Type B pancreatic cell (in vitro differentiated cells): Measurements from ENCODE around the gene TEDC1. TPM values are rescaled to one million over a fixed set of nuclear protein-coding genes. Genes with fewer than 3 reads are reported as not detected.

ENCODE experiments used
- DNase-seq: peaks from one replicate; pipeline ENCODE4 v3.0.0; 2021; ENCODE audit warnings: mixed read lengths; ENCODE audit not compliant: unreplicated experiment; ENCODE audit errors: extremely low spot score
- H3K27ac Mint-ChIP-seq: 2 replicates; pipeline ENCODE4 v1.8.0; 2021; ENCODE audit warnings: mild to moderate bottlenecking, mixed read lengths
- H3K27me3 Mint-ChIP-seq: 2 replicates; pipeline ENCODE4 v1.8.0; 2021; ENCODE audit warnings: mixed read lengths
- H3K36me3 Mint-ChIP-seq: 2 replicates; pipeline ENCODE4 v1.8.0; 2021; ENCODE audit warnings: mixed read lengths
- H3K4me1 Mint-ChIP-seq: one replicate; pipeline ENCODE4 v1.8.0; 2021; ENCODE audit warnings: mixed read lengths; ENCODE audit not compliant: unreplicated experiment
- H3K4me3 Mint-ChIP-seq: 2 replicates; pipeline ENCODE4 v1.8.0; 2021; ENCODE audit warnings: mild to moderate bottlenecking, mixed read lengths
- H3K9me3 Mint-ChIP-seq: 2 replicates; pipeline ENCODE4 v1.8.0; 2021; ENCODE audit warnings: mixed read lengths
- total RNA-seq: library from RNA; stranded (reverse); gene quantifications from 2 replicates; pipeline ENCODE4 v1.2.1, GENCODE V29; 2021; ENCODE audit warnings: low replicate concordance
- TF ChIP-seq, protein P1 (sequence below): fragments of 200-600 bp; sonication (generic); conservative IDR thresholded peaks from 2 replicates; pipeline ENCODE4 v1.5.0; 2021; ENCODE audit warnings: antibody characterized with exemption, mild to moderate bottlenecking

TEDC1 gene
- total RNA-seq, 1 donor from 2014 or later = 22.1 TPM

DNA sequence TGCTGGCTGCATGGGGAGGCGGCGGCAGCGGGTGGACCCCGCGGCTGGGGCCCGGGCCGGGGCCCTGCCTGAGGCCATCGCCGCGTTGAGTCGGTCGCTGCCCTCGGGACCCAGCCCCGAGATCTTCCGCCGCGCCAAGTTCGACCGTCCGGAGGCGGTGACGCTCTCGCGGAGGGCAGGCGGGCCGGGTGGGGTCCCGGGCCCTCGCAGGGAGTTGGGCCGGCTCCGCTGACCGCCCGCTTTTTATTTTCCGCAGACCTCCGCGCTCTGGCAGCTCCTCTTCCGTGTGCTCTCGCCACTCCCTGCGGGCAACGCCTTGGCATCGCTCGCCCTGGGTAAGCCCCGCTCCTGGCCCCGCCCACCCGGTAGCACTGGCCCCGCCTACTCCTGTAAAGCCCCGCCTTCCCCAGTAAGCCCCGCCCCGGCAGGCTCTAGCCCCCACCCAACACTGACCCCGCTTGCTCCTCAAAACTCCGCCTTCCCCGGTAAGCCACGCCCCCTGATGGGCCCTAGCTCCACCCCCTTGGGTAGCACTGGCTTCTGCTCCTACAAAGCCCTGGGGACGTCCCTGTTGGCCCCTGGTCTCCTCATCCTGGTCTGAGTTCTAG is 424 bp downstream of the TEDC1 start:
- Mint-ChIP-seq H3K36me3 (no peaks in the 10 kb centered on the region), H3K4me3 (peak overlapping the region; percentile 89), H3K9me3 (no peaks in the 10 kb centered on the region), H3K27ac (peak overlapping the region; percentile 93), H3K4me1 (peaks cover 5% of the 10 kb centered on the region), H3K27me3 (peaks cover 7% of the 10 kb centered on the region)
- TF ChIP-seq, protein P1, sequence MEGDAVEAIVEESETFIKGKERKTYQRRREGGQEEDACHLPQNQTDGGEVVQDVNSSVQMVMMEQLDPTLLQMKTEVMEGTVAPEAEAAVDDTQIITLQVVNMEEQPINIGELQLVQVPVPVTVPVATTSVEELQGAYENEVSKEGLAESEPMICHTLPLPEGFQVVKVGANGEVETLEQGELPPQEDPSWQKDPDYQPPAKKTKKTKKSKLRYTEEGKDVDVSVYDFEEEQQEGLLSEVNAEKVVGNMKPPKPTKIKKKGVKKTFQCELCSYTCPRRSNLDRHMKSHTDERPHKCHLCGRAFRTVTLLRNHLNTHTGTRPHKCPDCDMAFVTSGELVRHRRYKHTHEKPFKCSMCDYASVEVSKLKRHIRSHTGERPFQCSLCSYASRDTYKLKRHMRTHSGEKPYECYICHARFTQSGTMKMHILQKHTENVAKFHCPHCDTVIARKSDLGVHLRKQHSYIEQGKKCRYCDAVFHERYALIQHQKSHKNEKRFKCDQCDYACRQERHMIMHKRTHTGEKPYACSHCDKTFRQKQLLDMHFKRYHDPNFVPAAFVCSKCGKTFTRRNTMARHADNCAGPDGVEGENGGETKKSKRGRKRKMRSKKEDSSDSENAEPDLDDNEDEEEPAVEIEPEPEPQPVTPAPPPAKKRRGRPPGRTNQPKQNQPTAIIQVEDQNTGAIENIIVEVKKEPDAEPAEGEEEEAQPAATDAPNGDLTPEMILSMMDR = no peak
- DNase-seq = no peak

DNA sequence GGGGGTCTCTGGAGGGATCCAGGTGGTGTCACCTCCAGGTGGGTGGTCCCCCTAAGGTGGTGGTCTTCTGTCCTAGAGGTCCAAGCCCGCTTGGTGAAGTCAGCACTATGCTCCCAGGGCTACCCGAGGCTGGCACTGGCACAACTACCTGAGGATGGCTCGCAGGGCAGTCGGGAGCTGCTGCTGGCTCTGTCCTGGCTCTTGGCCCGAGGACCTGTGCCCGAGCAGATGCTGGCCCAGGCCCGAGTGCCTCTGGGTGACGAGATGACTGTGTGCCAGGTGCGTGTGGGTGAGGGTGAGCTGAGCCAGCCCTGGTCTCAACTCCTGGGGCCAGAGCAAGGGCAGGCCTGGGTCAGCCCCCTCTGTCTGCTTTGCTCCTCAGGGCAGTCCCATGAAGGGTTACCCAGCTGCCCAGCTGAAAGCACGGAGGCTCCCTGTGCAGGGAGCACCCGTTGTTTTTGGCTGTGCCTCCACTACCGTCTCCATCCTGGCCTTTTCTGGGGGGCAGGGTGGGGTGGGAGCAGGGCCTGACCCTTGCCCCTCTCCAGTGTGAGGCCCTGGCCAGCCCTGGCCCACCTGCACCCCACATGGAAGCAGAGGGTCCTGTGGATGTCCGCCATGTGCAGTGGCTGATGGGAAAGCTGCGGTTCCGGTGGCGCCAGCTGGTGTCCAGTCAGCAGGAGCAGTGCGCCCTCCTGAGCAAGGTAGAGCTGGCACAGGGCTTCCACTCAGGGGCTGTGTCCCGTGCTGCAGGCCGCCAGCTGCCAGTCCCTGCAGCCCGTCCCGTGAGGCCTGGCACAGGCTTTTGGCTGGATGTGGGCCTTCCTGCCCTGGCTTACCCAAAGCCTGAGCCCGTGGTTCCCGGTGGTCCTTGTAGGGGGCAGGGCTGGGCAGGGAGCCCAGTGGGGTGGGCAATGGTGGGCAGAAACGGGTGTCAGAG is 1.3 kb downstream of the TEDC1 start:
- no peaks in the 10 kb centered on the region for H3K9me3 Mint-ChIP-seq
- DNase-seq = no peak

DNA sequence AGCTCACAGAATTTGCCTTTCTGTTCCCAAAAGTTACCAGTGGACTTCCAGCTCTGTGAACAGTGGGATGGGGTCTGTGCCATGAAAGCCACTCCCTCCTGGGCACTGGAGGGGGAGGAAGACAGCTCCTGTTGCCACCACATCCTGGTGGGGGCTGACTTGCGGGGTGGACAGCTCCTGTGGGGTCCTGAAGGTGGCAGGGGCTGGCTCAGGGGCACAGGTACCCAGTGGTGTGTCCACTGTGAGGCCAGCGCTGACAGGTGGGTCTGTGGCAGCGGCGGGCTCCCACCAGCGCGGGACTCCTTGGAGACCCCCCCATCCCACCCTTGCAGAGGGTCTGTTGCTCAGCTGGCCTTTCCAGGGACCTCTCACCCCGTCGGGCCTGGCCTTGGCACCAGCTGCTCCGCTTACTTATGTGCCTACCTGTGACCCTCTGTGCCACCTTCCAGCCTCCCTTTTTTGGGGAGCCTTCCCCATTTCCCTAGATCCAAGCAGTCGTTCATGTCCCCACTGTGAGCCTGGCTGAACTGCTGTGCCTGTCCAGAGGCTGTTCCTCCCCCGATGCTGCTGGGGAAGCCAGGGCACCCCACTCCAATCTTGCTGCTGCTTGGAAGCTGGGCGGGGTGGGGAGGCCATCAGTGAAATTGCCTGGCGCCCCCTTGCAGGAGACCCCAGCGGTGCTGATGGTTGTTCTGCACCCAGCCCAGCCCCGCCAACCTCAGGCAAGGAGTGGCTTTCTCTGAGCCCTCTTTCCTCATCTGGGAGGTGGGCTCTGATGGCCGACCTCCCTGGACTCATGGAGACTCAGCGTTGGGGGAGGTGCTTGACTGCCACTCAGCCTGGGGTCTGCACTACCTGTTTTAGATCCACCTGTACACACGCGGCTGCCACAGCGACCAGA is 2.2 kb downstream of the TEDC1 start:
- TF ChIP-seq, protein P1 = no peak
- DNase-seq = no peak
- no peak overlapping the region for H3K4me3 Mint-ChIP-seq

More for the DNA sequence above, 1.3 kb downstream of the TEDC1 start:
- Mint-ChIP-seq H3K4me1 (peaks cover 5% of the 10 kb centered on the region), H3K36me3 (no peaks in the 10 kb centered on the region), H3K4me3 (peak overlapping the region; percentile 88), H3K27ac (peak overlapping the region; percentile 71), H3K27me3 (peaks cover 3% of the 10 kb centered on the region)
- TF ChIP-seq, protein P1 = no peak

DNA sequence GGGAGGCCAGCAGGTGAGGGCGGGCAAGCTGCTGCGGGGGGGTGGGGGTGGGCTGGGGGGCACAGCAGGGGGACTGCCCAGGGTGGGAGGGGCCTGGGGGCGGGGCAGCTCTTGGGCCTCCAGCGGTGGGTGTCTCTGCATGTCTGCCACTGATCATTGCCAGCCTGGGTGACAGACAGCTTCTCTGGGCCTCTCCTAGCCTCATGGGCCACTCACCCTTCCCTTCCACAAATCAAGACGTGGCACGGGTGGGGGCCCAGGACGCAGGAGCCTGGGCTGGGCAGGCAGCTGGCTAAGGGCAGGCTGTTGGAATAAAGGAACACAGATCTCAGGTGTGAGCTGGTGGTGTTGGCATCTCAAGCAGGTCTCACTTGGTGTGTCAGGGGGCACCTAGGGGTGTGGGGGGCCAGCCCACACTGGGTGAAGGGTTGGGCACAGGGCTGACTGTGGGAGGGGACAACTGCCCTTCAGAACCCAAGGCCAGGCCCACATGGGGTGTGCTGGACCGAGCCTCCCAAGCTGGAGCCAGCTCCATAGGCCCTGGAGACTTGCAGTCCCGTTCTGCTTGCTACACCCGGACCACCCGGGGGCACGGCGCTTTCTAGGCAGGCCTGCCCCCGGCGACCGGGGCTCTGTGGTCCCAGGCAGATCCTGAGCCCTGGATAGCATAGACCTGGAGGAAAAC is 3.0 kb downstream of the TEDC1 start:
- DNase-seq = no peak
- Mint-ChIP-seq H3K4me3 (no peak overlapping the region), H3K27ac (no peak overlapping the region), H3K9me3 (no peaks in the 10 kb centered on the region), H3K36me3 (no peaks in the 10 kb centered on the region), H3K4me1 (peaks cover 5% of the 10 kb centered on the region), H3K27me3 (peaks cover 3% of the 10 kb centered on the region)
- TF ChIP-seq, protein P1 = no peak

More for the DNA sequence above, 2.2 kb downstream of the TEDC1 start:
- no peaks in the 10 kb centered on the region for H3K36me3 Mint-ChIP-seq
- H3K4me1 Mint-ChIP-seq = peaks cover 5% of the 10 kb centered on the region
- H3K27ac Mint-ChIP-seq = no peak overlapping the region
- H3K27me3 Mint-ChIP-seq = peaks cover 3% of the 10 kb centered on the region
- H3K9me3 Mint-ChIP-seq = no peaks in the 10 kb centered on the region

DNA sequence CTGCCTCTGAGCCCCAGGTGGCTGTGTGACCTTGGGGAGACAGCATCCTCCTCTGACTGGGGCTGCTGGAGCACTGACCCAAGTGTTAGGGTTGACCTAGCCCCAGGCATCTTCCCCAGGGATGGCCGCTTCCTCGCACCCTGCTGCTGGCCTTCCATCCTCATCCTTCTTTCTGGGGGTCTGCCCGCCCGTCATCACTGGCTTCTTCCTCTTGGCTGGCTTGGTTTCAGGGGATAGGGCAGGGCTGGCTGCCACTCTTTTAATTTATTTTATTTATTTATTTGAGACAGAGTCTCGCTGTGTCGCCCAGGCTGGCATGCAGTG is 3.5 kb downstream of the TEDC1 start:
- Mint-ChIP-seq H3K27me3 (peaks cover 1% of the 10 kb centered on the region), H3K36me3 (no peaks in the 10 kb centered on the region), H3K4me3 (no peak overlapping the region), H3K9me3 (no peaks in the 10 kb centered on the region), H3K4me1 (peaks cover under 1% of the 10 kb centered on the region), H3K27ac (no peak overlapping the region)
- TF ChIP-seq, protein P1 = no peak
- no peak for DNase-seq
